NCI-H146 (cell line): ENCODE results near the gene TTLL11.
A peak's percentile ranks its signal among the peaks of the same experiment; 100 is the strongest.
"Not testable (repeated sequence)": the region's sequence is repeated elsewhere in the genome, so short reads cannot be mapped to it uniquely, and the experiment has no call there.

ENCODE experiments used
- DNase-seq: peaks from one replicate; lab custom pipeline; 2025; lab: John Stamatoyannopoulos, UW

TTLL11 gene

GRCh38 chr9:122125509-122126330 is 32.6 kb upstream of the TTLL11 start:
- DNase-seq: no peak

GRCh38 chr9:122125158-122125508 is 32.0 kb upstream of the TTLL11 start:
- DNase-seq: peak; percentile 39

DNA sequence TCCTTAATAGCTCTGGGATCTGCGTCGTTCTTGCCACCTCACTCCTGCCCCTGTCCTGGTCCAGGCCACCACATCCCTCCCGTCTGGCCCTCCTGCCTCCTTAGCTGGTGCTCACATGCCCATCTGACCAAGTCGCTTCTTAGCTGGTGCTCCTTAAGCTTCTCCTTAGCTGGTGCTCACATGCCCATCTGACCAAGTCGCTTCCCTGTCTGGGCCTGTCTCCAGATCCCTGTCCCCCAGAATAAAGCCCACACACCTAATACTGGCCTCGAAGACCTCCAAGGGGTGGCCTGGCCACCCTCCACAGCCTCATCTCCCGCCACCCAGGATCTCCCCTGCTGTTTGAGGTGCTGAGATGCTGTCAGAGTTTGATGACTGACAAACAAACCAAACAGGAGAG is 31.4 kb upstream of the TTLL11 start:
- no peak for DNase-seq

GRCh38 chr9:122124048-122124447 is 30.9 kb upstream of the TTLL11 start:
- DNase-seq: no peak

- DNase-seq: peak; percentile 35
Measured at GRCh38 chr9:122122903-122123632, 30.0 kb upstream of the TTLL11 start.

GRCh38 chr9:122122468-122122867 is 29.4 kb upstream of the TTLL11 start:
- DNase-seq: no peak

DNA sequence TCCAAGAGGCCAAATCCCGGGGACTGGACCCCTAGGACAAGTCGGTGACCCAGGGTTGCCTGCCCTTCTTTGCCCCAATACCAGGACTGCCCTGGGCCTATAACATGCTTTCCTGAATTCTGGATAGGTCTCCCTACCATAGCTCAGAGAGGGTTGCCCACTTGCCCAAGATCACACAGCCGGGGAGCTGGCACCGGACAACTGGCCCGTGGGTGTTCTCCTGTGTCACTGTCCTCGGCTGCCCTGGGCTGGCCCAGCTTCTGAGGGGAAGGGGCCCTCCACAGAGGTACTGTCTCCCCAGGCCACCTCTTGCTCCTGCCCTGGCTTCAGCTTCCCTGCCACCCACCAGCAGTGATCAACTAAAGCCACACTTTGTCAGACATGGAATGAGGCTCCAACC is 28.8 kb upstream of the TTLL11 start:
- DNase-seq: no peak

GRCh38 chr9:122121391-122121790 is 28.3 kb upstream of the TTLL11 start:
- DNase-seq: no peak

- no peak for DNase-seq
Measured at GRCh38 chr9:122120316-122121071, 27.4 kb upstream of the TTLL11 start.

DNA sequence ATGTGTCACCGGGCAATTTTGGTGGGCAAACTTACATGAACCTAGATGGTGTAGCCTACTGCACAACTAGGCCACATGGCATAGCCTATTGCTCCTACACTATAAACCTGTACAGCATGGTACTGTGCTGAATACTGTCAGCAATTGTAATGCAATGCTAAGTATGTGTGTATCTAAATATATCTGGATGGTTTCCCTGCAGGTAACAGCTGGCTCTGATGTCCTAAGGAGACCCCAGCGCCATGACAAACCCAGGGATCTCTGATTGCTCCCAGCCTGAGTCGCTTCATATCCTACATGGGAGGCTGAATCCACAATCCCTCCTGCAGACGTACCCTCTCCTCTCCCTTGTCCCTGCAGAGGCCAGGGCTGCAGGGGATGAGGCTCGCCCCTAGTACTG is 26.6 kb upstream of the TTLL11 start:
- no peak for DNase-seq

GRCh38 chr9:122119166-122119521 is 26.0 kb upstream of the TTLL11 start:
- no peak for DNase-seq

DNA sequence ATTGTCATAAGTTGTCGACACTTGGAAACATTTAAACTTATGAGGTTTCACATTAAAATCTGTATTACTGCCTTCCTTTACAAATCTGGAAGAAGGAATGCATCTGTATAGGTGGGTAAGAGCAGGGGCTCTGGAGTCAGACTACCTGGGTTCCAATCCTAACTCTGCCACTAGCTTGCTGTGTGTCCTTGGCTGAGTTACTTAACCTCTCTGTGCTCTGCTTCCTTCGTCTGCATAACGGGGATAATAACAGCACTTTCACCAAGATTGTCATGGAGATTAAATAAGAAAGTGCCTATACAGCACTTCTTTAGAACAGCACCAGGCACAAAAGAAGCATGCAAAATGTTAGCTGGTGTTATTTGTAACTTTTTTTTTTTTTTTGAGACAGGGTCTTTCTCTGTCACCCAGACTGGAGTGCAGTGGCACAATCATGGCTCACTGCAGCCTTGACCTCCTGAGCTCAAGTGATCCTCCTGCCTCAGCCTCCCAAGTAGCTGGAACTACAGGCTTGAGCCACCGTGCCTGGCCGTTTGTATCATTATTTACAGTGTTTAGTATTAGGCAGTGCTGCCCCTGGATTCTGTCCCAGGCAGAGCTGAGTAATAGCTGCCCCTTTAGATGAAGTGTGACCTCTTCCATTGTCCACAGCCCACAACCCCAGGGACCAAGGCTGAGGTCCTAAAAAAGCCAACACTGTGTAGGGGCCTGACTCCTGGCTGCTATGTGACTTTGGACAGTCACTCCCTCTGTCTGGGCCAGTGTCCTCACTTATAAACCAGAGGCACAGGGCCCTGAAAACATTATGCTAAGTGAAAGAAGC is 25.4 kb upstream of the TTLL11 start:
- DNase-seq: no peak

DNA sequence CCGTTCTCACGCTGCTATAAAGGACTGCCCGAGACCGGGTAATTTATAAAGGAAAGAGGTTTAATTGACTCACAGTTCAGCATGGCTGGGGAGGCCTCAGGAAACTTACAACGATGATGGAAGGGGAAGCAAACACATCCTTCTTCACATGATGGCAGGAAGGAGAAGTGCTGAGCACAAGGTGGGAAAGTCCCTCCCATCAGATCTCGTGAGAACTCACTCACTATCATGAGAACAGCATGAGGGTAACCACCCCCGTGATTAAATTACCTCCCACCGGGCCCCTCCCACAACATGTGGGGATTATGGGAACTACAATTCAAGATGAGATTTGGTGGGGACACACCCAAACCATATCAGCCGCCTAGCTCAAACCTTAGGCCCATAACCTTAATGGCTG is 24.1 kb upstream of the TTLL11 start:
- not testable (repeated sequence) for DNase-seq

DNA sequence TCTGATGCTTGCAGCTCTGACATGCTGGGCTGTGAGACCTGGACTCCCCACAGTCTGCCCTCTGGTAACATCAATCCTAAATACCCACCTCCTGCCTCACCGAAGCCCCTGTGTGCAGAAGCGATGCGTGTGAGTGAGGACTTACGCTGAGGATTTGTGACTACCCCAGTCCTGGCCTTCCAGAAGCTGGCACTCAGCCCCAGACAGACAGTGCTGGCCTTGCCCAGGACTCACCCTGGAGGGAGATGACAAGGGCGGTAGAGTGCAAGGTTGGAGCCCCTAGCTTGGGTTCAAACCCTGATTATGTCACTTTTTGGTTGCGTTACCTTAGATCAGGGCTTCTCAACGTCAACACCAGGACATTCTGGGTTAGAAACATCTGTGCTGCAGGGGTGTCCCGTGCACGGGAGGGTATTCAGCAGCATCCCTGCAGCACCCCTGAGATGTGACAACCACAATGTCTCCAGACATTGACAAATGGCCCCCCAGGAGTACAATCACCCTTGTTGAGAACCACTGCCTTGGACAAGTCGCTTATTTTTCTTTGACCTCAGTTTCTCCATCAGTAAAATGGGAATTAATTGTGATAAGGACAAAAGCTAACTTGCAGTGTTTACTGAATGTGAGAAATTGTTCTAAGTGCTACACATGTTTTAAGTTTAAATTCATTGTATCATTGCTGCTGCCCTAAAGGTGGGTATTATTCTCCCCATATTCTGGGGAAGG is 23.5 kb upstream of the TTLL11 start:
- DNase-seq: no peak

GRCh38 chr9:122116040-122116439 is 22.9 kb upstream of the TTLL11 start:
- DNase-seq: no peak

DNA sequence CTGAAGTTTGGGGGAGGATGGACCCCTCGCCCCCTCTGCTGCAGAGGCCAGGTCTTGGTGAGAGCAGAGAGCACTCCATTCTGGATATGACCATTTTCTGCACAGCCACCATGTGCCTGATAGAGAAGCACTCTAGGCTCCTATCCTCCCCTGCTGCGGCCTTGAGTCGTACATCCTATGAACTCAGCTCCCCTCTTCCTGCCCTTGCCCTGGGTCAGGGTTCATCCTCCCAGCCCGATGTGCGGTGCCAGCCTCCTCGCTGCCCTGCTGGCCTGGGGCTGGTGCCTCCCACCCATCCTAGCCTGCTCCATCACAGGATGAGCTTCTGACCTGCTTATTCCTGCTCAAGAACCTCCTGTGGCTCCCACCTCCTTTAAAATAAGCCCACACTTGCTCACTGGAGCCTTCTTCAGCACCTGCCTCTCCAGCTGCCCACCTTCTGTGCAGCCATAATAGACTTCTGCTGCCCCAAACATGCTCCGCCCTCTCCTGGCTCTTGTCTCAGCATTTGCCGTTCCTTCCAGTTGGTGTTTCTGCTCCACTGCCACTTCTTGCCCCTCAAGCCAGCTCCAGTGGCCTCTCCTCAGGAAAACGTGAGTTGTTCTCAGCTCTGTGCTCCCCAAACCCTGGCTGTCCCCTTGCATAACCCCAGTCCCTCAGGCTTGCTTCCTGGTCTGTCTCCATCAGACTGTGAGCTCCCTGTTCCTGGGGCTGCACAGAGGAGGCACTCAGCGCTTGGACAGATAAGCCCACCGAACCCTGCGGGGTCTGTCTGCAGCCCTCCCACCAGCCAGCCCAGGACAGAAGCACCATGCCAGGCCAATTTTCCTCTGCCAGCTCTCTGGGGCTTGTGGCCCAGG is 22.3 kb upstream of the TTLL11 start:
- DNase-seq: no peak

GRCh38 chr9:122113574-122113973 is 20.5 kb upstream of the TTLL11 start:
- no peak for DNase-seq

GRCh38 chr9:122112238-122112637 is 19.1 kb upstream of the TTLL11 start:
- no peak for DNase-seq

DNA sequence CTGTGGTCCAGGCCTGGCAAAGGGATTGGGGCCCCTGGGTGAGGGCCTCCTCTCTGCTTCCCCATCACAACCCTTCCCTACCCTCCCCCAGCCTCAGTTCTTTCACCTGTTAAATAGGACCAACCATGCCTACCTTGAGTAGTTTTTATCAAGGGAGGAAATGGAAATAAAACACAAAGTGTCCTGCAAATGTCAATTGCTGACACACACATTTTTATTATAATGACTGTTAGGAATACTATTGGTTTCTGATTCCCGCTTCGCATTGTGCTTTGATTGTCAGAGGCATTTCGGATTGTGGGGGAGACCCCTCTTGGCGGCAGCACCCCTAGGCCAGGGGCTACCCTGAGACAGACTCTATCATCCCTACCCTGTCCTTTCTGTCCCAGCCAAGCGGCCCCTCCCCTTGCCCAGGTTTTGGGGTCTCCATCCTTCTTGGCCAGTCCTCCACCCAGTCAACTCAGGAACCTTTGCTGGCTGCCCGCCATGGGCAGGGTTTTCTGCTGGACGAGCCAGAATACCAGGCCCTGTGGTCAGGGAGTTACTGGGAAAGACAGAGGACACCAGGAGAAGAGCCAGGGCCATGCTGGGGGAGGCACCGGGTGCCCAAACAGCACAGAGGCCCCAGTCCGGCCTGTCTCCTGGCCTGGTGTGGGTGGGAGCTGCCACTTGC is 18.4 kb upstream of the TTLL11 start:
- DNase-seq: no peak
